WTC11 (cell line): Measurements from ENCODE around the gene NTN1. TPM values are rescaled to one million over a fixed set of nuclear protein-coding genes. Genes with fewer than 3 reads are reported as not detected.

ENCODE experiments used
- ATAC-seq: fragments of 200-7000 bp; cut with Tn5 transposase; 2 replicates; pipeline ENCODE4 v1.10.0; 2021; ENCODE audit warnings: mild to moderate bottlenecking, moderate library complexity
- CTCF ChIA-PET: fragments of 300-600 bp; sonication (Branson Sonifier 250); formaldehyde crosslinking; loops from one replicate; lab custom pipeline; 2021; ENCODE audit warnings: antibody characterized with exemption; lab: Charles Lee
- POLR2A ChIA-PET: fragments of 350-600 bp; sonication (Branson Sonifier 250); formaldehyde crosslinking; loops from one replicate; lab custom pipeline; 2021; ENCODE audit warnings: antibody characterized with exemption; lab: Charles Lee
- DNase-seq: peaks from one replicate; pipeline ENCODE4 v3.0.0; 2021; ENCODE audit warnings: low spot score
- H3K27ac Mint-ChIP-seq: 2 replicates; pipeline ENCODE4 v1.8.0; 2021; ENCODE audit warnings: mixed read lengths
- H3K27me3 Mint-ChIP-seq: 2 replicates; pipeline ENCODE4 v1.8.0; 2021; ENCODE audit warnings: low read depth, mild to moderate bottlenecking, moderate library complexity, mixed read lengths
- H3K36me3 Mint-ChIP-seq: 2 replicates; pipeline ENCODE4 v1.8.0; 2021; ENCODE audit warnings: mixed read lengths
- H3K4me1 Mint-ChIP-seq: 2 replicates; pipeline ENCODE4 v1.8.0; 2022; ENCODE audit warnings: mixed read lengths
- H3K4me3 Mint-ChIP-seq: 2 replicates; pipeline ENCODE4 v1.8.0; 2021; ENCODE audit warnings: mild to moderate bottlenecking, moderate library complexity, mixed read lengths
- H3K9me3 Mint-ChIP-seq: 2 replicates; pipeline ENCODE4 v1.8.0; 2021; ENCODE audit warnings: mixed read lengths
- CREB1 ChIP-seq: sonication (generic); formaldehyde crosslinking; IDR thresholded peaks from 2 replicates; pipeline ENCODE4 v1.8.0; 2023; ENCODE audit warnings: mild to moderate bottlenecking, missing genetic modification reagents
- IRF1 ChIP-seq: sonication (generic); formaldehyde crosslinking; IDR thresholded peaks from 2 replicates; pipeline ENCODE4 v1.8.0; 2023; ENCODE audit warnings: missing genetic modification reagents
- IRF2 ChIP-seq: sonication (generic); formaldehyde crosslinking; IDR thresholded peaks from 2 replicates; pipeline ENCODE4 v1.8.0; 2022; ENCODE audit warnings: low read depth, missing genetic modification reagents, borderline replicate concordance
- JUN ChIP-seq: sonication (generic); formaldehyde crosslinking; IDR thresholded peaks from 2 replicates; pipeline ENCODE4 v1.8.0; 2023; ENCODE audit warnings: mild to moderate bottlenecking, missing genetic modification reagents
- OVOL2 ChIP-seq: fragments of 250-450 bp; sonication (Bioruptor Pico); IDR thresholded peaks from 2 replicates; pipeline ENCODE4 v1.9.0; 2021; ENCODE audit warnings: mild to moderate bottlenecking, borderline replicate concordance
- TCF7 ChIP-seq: sonication (generic); formaldehyde crosslinking; IDR thresholded peaks from 2 replicates; pipeline ENCODE4 v1.8.0; 2022; ENCODE audit warnings: mild to moderate bottlenecking, low read depth, missing genetic modification reagents, moderate library complexity
- ZNF121 ChIP-seq: sonication (generic); formaldehyde crosslinking; IDR thresholded peaks from 2 replicates; pipeline ENCODE4 v1.8.0; 2023; ENCODE audit warnings: missing genetic modification reagents
- ZNF281 ChIP-seq: sonication (generic); formaldehyde crosslinking; IDR thresholded peaks from 2 replicates; pipeline ENCODE4 v1.8.0; 2023; ENCODE audit warnings: mild to moderate bottlenecking, missing genetic modification reagents
- ZNF532 ChIP-seq: fragments of 250-450 bp; sonication (Bioruptor Pico); IDR thresholded peaks from 2 replicates; pipeline ENCODE4 v1.9.0; 2021; ENCODE audit warnings: mild to moderate bottlenecking, borderline replicate concordance
- total RNA-seq: library from RNA; stranded (reverse); gene quantifications from 3 replicates; pipeline ENCODE4 v1.2.3, GENCODE V29; 2021
- TF ChIP-seq, protein P1 (sequence below): sonication (generic); formaldehyde crosslinking; IDR thresholded peaks from 2 replicates; pipeline ENCODE4 v1.8.0; 2023; ENCODE audit warnings: missing genetic modification reagents, mild to moderate bottlenecking, borderline replicate concordance
- TF ChIP-seq, protein P2 (sequence below): fragments of 200-600 bp; IDR thresholded peaks from 2 replicates; pipeline ENCODE4 v1.8.0; 2022; ENCODE audit warnings: antibody characterized with exemption

Gene NTN1
- total RNA-seq, 1 experiment from 2014 or later = 5.5 TPM

DNA sequence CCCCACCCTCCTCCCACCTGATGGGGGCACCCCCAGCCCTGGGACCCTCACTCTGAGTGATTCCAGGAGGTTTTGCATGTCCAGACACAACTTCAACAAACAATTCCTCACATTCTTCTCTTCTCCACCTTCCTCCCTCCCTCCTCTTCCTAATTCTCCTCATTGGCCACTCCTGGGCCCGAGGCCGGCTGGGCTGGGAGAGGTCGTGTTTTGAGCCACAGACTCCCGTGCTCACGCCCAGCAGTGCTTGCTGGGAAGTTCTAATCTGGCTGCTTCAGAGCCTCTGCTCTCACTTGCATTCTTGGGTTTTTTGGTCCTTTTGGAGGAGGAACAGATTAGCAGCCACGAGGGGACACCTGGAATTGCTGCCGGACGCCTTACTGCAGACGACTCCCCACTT, 157.0 kb downstream of the NTN1 start:
- no peak for TF ChIP-seq IRF1 (CRISPR knock-in tag)
- TF ChIP-seq ZNF532 (CRISPR knock-in tag) = no peak
- TF ChIP-seq ZNF281 (CRISPR knock-in tag) = no peak
- no peak for TF ChIP-seq ZNF121 (CRISPR knock-in tag)
- TF ChIP-seq CREB1 (CRISPR knock-in tag) = no peak
- TF ChIP-seq IRF2 (CRISPR knock-in tag) = no peak
- no peak for TF ChIP-seq OVOL2
- no peak for TF ChIP-seq JUN (CRISPR knock-in tag)
- TF ChIP-seq, protein P1, sequence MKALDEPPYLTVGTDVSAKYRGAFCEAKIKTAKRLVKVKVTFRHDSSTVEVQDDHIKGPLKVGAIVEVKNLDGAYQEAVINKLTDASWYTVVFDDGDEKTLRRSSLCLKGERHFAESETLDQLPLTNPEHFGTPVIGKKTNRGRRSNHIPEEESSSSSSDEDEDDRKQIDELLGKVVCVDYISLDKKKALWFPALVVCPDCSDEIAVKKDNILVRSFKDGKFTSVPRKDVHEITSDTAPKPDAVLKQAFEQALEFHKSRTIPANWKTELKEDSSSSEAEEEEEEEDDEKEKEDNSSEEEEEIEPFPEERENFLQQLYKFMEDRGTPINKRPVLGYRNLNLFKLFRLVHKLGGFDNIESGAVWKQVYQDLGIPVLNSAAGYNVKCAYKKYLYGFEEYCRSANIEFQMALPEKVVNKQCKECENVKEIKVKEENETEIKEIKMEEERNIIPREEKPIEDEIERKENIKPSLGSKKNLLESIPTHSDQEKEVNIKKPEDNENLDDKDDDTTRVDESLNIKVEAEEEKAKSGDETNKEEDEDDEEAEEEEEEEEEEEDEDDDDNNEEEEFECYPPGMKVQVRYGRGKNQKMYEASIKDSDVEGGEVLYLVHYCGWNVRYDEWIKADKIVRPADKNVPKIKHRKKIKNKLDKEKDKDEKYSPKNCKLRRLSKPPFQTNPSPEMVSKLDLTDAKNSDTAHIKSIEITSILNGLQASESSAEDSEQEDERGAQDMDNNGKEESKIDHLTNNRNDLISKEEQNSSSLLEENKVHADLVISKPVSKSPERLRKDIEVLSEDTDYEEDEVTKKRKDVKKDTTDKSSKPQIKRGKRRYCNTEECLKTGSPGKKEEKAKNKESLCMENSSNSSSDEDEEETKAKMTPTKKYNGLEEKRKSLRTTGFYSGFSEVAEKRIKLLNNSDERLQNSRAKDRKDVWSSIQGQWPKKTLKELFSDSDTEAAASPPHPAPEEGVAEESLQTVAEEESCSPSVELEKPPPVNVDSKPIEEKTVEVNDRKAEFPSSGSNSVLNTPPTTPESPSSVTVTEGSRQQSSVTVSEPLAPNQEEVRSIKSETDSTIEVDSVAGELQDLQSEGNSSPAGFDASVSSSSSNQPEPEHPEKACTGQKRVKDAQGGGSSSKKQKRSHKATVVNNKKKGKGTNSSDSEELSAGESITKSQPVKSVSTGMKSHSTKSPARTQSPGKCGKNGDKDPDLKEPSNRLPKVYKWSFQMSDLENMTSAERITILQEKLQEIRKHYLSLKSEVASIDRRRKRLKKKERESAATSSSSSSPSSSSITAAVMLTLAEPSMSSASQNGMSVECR (CRISPR knock-in tag) = no peak
- no peak for TF ChIP-seq TCF7 (CRISPR knock-in tag)
- TF ChIP-seq, protein P2, sequence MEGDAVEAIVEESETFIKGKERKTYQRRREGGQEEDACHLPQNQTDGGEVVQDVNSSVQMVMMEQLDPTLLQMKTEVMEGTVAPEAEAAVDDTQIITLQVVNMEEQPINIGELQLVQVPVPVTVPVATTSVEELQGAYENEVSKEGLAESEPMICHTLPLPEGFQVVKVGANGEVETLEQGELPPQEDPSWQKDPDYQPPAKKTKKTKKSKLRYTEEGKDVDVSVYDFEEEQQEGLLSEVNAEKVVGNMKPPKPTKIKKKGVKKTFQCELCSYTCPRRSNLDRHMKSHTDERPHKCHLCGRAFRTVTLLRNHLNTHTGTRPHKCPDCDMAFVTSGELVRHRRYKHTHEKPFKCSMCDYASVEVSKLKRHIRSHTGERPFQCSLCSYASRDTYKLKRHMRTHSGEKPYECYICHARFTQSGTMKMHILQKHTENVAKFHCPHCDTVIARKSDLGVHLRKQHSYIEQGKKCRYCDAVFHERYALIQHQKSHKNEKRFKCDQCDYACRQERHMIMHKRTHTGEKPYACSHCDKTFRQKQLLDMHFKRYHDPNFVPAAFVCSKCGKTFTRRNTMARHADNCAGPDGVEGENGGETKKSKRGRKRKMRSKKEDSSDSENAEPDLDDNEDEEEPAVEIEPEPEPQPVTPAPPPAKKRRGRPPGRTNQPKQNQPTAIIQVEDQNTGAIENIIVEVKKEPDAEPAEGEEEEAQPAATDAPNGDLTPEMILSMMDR = no peak
- ATAC-seq (no peak), DNase-seq (no peak)
- POLR2A ChIA-PET = interaction anchor here (1.1 kb wide), 1 partner anchor 183 kb away, joined by 4 read pairs; no protein-coding TSS in a partner anchor
- H3K4me3 Mint-ChIP-seq = no peak overlapping the region
- H3K9me3 Mint-ChIP-seq = no peaks in the 10 kb centered on the region
- H3K27ac Mint-ChIP-seq = no peak overlapping the region
- CTCF ChIA-PET = interaction anchor here (0.6 to 3.5 kb wide), 6 partner anchors 16 to 180 kb away, joined by 3 to 16 read pairs (median 6); no protein-coding TSS in a partner anchor
- no peaks in the 10 kb centered on the region for H3K36me3 Mint-ChIP-seq
- H3K4me1 Mint-ChIP-seq = peaks cover 7% of the 10 kb centered on the region
- H3K27me3 Mint-ChIP-seq = peaks cover 2% of the 10 kb centered on the region; the same call in 1 of the 2 replicates
